H9 (cell line): ENCODE data around the gene HOATZ. TPM values are rescaled to one million over a fixed set of nuclear protein-coding genes. Genes with fewer than 3 reads are reported as not detected.

Experiments used
- DNase-seq: peaks from one replicate; pipeline ENCODE4 v3.0.0-alpha.2; 2017
- H2AFZ ChIP-seq: one replicate; pipeline ENCODE4 v1.6.1; 2013; ENCODE audit warnings: mild to moderate bottlenecking, low read length, control low read depth, moderate library complexity
- H2AK5ac ChIP-seq: 2 replicates; pipeline ENCODE4 v1.6.1; 2013; ENCODE audit warnings: low read length, control low read depth, mixed read lengths; ENCODE audit not compliant: insufficient read length
- H2BK120ac ChIP-seq: one replicate; pipeline ENCODE4 v1.6.1; 2013; ENCODE audit warnings: low read depth, mild to moderate bottlenecking, low read length, control low read depth, inconsistent platforms; ENCODE audit not compliant: poor library complexity, severe bottlenecking
- H2BK12ac ChIP-seq: 2 replicates; pipeline ENCODE4 v1.6.1; 2013; ENCODE audit warnings: low read length, control low read depth, mixed read lengths, low read depth; ENCODE audit not compliant: insufficient read length
- H2BK15ac ChIP-seq: 2 replicates; pipeline ENCODE4 v1.6.1; 2013; ENCODE audit warnings: low read depth, low read length, control low read depth
- H2BK20ac ChIP-seq: one replicate; pipeline ENCODE4 v1.6.1; 2013; ENCODE audit warnings: low read depth, mild to moderate bottlenecking, low read length, control low read depth, inconsistent platforms; ENCODE audit not compliant: poor library complexity, severe bottlenecking
- H2BK5ac ChIP-seq: 2 replicates; pipeline ENCODE4 v1.6.1; 2013; ENCODE audit warnings: low read length, control low read depth, mixed read lengths; ENCODE audit not compliant: insufficient read length
- H3K14ac ChIP-seq: 2 replicates; pipeline ENCODE4 v1.6.1; 2013; ENCODE audit warnings: low read length, control low read depth; ENCODE audit not compliant: insufficient read depth
- H3K18ac ChIP-seq: 2 replicates; pipeline ENCODE4 v1.6.1; 2013; ENCODE audit warnings: low read depth, mild to moderate bottlenecking, mixed read lengths, low read length, control low read depth; ENCODE audit not compliant: insufficient read length
- H3K23ac ChIP-seq: 2 replicates; pipeline ENCODE4 v1.6.1; 2013; ENCODE audit warnings: low read length, control low read depth, mixed read lengths, low read depth; ENCODE audit not compliant: insufficient read length
- H3K23me2 ChIP-seq: 2 replicates; pipeline ENCODE4 v1.6.1; 2013; ENCODE audit warnings: low read depth, mild to moderate bottlenecking, mixed read lengths, low read length, control low read depth; ENCODE audit not compliant: insufficient read length, poor library complexity, severe bottlenecking
- H3K27ac ChIP-seq: 2 replicates; pipeline ENCODE4 v1.5.1; 2013; ENCODE audit warnings: low read length, control low read depth, mixed read lengths, low read depth; ENCODE audit not compliant: insufficient read length
- H3K27me3 ChIP-seq: 2 replicates; pipeline ENCODE4 v1.6.1; 2013; ENCODE audit warnings: low read length, control low read depth, inconsistent platforms; ENCODE audit not compliant: insufficient read depth
- H3K4ac ChIP-seq: 2 replicates; pipeline ENCODE4 v1.6.1; 2013; ENCODE audit warnings: low read depth, mild to moderate bottlenecking, control low read depth, inconsistent platforms, low read length, moderate library complexity
- H3K4me1 ChIP-seq: 2 replicates; pipeline ENCODE4 v1.6.1; 2013; ENCODE audit warnings: low read length, control low read depth, inconsistent platforms; ENCODE audit not compliant: insufficient read depth
- H3K4me2 ChIP-seq: 2 replicates; pipeline ENCODE4 v1.6.1; 2013; ENCODE audit warnings: low read length, control low read depth, mixed read lengths; ENCODE audit not compliant: insufficient read length, insufficient read depth
- H3K56ac ChIP-seq: 2 replicates; pipeline ENCODE4 v1.6.1; 2013; ENCODE audit warnings: low read depth, mild to moderate bottlenecking, mixed read lengths, low read length, control low read depth; ENCODE audit not compliant: insufficient read length
- H3K79me1 ChIP-seq: 2 replicates; pipeline ENCODE4 v1.6.1; 2013; ENCODE audit warnings: low read depth, mild to moderate bottlenecking, moderate library complexity, low read length, control low read depth, inconsistent platforms; ENCODE audit not compliant: insufficient read depth, poor library complexity, severe bottlenecking
- H3K79me2 ChIP-seq: 2 replicates; pipeline ENCODE4 v1.6.1; 2013; ENCODE audit warnings: low read length, control low read depth, inconsistent platforms; ENCODE audit not compliant: insufficient read depth
- H3K9ac ChIP-seq: 2 replicates; pipeline ENCODE4 v1.6.1; 2013; ENCODE audit warnings: low read length, control low read depth, mixed read lengths; ENCODE audit not compliant: insufficient read length; ENCODE audit errors: extremely low read depth
- H3K9me3 ChIP-seq: one replicate; pipeline ENCODE4 v1.6.1; 2013; ENCODE audit warnings: low read depth, low read length, inconsistent platforms; ENCODE audit not compliant: control insufficient read depth
- H3T11ph ChIP-seq: one replicate; pipeline ENCODE4 v1.6.1; 2013; ENCODE audit warnings: mild to moderate bottlenecking, low read length, control low read depth, inconsistent platforms
- H4K20me1 ChIP-seq: one replicate; pipeline ENCODE4 v1.6.1; 2013; ENCODE audit not compliant: control insufficient read depth, insufficient read length, insufficient read depth
- H4K5ac ChIP-seq: 2 replicates; pipeline ENCODE4 v1.6.1; 2013; ENCODE audit warnings: low read depth, mild to moderate bottlenecking, mixed read lengths, low read length, control low read depth; ENCODE audit not compliant: insufficient read length
- H4K8ac ChIP-seq: replicated peaks from 2 replicates; pipeline ENCODE4 v1.6.1; 2013; ENCODE audit warnings: low read length, control low read depth, mixed read lengths, low read depth; ENCODE audit not compliant: insufficient read length
- H4K91ac ChIP-seq: 2 replicates; pipeline ENCODE4 v1.6.1; 2013; ENCODE audit warnings: low read depth, mild to moderate bottlenecking, moderate library complexity, mixed read lengths, low read length, control low read depth; ENCODE audit not compliant: insufficient read length
- H3K27ac Mint-ChIP-seq, 3 experiments: 2 replicates in 2 of 3; 3 replicates in 1 of 3; pipeline ENCODE4 v1.8.0; 2020 to 2021; ENCODE audit warnings: mixed read lengths in 3 of 3, mild to moderate bottlenecking in 1 of 3, moderate library complexity in 1 of 3
- H3K27me3 Mint-ChIP-seq: 2 replicates; pipeline ENCODE4 v1.8.0; 2021; ENCODE audit warnings: low read depth, mild to moderate bottlenecking, moderate library complexity, mixed read lengths
- H3K36me3 Mint-ChIP-seq, 3 experiments: 2 replicates in 2 of 3; 3 replicates in 1 of 3; pipeline ENCODE4 v1.8.0; 2020 to 2021; ENCODE audit warnings: low read depth in 3 of 3, mixed read lengths in 3 of 3; ENCODE audit not compliant: insufficient read depth in 1 of 3
- H3K4me1 Mint-ChIP-seq, 2 experiments: 2 replicates each; pipeline ENCODE4 v1.8.0; 2020; ENCODE audit warnings: mixed read lengths in 2 of 2
- H3K4me3 Mint-ChIP-seq, 2 experiments: 2 replicates in 1 of 2; 3 replicates in 1 of 2; pipeline ENCODE4 v1.8.0; 2020 to 2021; ENCODE audit warnings: mild to moderate bottlenecking in 2 of 2, mixed read lengths in 2 of 2, moderate library complexity in 1 of 2
- H3K9me3 Mint-ChIP-seq, 2 experiments: 2 replicates in 1 of 2; 3 replicates in 1 of 2; pipeline ENCODE4 v1.8.0; 2020; ENCODE audit warnings: mild to moderate bottlenecking in 2 of 2, mixed read lengths in 2 of 2, moderate library complexity in 1 of 2
- total RNA-seq: library from RNA; stranded (reverse); gene quantifications from 2 replicates; pipeline ENCODE4 v1.2.1, GENCODE V29; 2021
- TF ChIP-seq, protein P1 (sequence below): fragments of 200-600 bp; sonication (generic); conservative IDR thresholded peaks from 3 replicates; pipeline ENCODE4 v1.8.0; 2021; ENCODE audit warnings: antibody characterized with exemption, mild to moderate bottlenecking

HOATZ gene
- total RNA-seq, 1 experiment from 2014 or later = not detected

DNA sequence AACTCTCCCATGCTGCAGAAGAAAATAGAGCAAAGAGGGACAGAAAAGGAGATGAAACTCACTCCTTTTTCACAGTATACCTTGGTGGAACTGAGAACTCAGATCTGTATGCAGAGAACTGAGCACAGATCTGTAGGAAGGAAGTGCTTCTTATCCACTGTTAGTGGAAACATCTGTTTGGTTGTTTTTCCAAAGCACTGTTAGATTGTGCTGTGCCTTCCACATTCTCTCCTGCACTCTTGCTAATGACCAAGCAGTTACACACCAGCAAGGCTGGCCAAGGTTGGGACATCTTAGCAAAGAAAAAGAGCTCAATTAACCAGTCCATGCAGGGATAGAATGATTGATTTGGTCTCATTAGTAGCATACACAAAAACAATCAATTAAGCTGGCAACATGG lies 67.6 kb downstream of the HOATZ start:
- H2BK5ac ChIP-seq = no peak overlapping the region
- H3K56ac ChIP-seq = no peak overlapping the region
- no peak overlapping the region for H3K4ac ChIP-seq
- no peaks in the 10 kb centered on the region for H3K79me1 ChIP-seq
- no peaks in the 10 kb centered on the region for H3K79me2 ChIP-seq
- H4K91ac ChIP-seq = no peak overlapping the region
- H3K36me3 Mint-ChIP-seq = no peaks in the 10 kb centered on the region
- no peak overlapping the region for H2BK15ac ChIP-seq
- H3K14ac ChIP-seq = no peak overlapping the region
- H3K27me3 ChIP-seq = no peaks in the 10 kb centered on the region
- no peak overlapping the region for H4K5ac ChIP-seq
- no peak overlapping the region for H2BK120ac ChIP-seq
- no peak overlapping the region for H2BK20ac ChIP-seq
- peaks cover 3% of the 10 kb centered on the region; the same call in 1 of the 2 replicates for H3K4me1 ChIP-seq
- no peak for DNase-seq
- TF ChIP-seq, protein P1, sequence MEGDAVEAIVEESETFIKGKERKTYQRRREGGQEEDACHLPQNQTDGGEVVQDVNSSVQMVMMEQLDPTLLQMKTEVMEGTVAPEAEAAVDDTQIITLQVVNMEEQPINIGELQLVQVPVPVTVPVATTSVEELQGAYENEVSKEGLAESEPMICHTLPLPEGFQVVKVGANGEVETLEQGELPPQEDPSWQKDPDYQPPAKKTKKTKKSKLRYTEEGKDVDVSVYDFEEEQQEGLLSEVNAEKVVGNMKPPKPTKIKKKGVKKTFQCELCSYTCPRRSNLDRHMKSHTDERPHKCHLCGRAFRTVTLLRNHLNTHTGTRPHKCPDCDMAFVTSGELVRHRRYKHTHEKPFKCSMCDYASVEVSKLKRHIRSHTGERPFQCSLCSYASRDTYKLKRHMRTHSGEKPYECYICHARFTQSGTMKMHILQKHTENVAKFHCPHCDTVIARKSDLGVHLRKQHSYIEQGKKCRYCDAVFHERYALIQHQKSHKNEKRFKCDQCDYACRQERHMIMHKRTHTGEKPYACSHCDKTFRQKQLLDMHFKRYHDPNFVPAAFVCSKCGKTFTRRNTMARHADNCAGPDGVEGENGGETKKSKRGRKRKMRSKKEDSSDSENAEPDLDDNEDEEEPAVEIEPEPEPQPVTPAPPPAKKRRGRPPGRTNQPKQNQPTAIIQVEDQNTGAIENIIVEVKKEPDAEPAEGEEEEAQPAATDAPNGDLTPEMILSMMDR = no peak
- peaks cover 9 to 15% of the 10 kb centered on the region in 2 experiments for H3K4me1 Mint-ChIP-seq
- no peak overlapping the region for H3T11ph ChIP-seq
- no peak overlapping the region for H3K27ac ChIP-seq
- H4K20me1 ChIP-seq = no peaks in the 10 kb centered on the region
- no peak overlapping the region for H4K8ac ChIP-seq
- H3K18ac ChIP-seq = no peak overlapping the region
- no peak overlapping the region for H3K27ac Mint-ChIP-seq
- H3K4me3 Mint-ChIP-seq = no peak overlapping the region
- no peak overlapping the region for H2AFZ ChIP-seq
- peaks cover 1% of the 10 kb centered on the region; the same call in 1 of the 2 replicates for H3K27me3 Mint-ChIP-seq
- H3K4me2 ChIP-seq = no peak overlapping the region
- H3K23me2 ChIP-seq = no peaks in the 10 kb centered on the region
- no peak overlapping the region for H2BK12ac ChIP-seq
- H3K9me3 Mint-ChIP-seq = no peaks in the 10 kb centered on the region; a peak in 1 of 5 replicates
- no peak overlapping the region for H3K9ac ChIP-seq
- no peak overlapping the region for H2AK5ac ChIP-seq
- no peak overlapping the region for H3K23ac ChIP-seq
- H3K9me3 ChIP-seq = no peaks in the 10 kb centered on the region
